ENCODE results near the gene MAP1B.

Gene MAP1B

DNA sequence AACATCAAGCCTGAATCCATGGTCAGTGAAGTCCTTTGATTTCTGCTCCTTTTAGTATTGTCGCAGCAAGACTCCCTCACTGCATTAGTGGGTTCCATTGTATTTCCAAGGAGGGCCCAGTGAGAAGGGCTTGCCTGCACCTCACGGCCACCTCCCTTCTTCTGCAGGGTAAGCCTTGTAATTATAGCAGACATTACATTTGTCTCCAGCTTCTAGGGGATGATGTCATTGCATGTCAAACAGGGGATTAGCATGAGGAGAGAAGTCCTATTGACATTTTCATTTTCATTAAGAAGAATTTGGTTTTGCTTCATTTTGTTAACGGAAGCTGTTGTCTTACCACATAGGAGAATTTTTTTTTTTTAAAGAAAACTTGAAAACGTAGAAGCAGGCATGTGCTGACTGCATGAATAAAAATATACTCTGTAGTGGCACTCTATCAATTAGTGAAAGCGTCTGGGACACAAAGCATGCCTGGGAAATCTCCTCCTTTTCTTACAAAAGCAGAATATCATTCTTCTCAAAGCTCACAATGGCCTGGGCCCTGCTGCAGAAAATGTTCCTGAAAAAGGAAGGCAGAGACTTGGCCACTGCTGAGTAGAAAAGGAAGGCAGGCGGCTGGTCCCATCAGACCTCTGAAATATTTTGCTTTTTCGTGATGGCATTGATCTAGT is 27.1 kb downstream of the MAP1B start:
- no peak for DNase-seq

DNA sequence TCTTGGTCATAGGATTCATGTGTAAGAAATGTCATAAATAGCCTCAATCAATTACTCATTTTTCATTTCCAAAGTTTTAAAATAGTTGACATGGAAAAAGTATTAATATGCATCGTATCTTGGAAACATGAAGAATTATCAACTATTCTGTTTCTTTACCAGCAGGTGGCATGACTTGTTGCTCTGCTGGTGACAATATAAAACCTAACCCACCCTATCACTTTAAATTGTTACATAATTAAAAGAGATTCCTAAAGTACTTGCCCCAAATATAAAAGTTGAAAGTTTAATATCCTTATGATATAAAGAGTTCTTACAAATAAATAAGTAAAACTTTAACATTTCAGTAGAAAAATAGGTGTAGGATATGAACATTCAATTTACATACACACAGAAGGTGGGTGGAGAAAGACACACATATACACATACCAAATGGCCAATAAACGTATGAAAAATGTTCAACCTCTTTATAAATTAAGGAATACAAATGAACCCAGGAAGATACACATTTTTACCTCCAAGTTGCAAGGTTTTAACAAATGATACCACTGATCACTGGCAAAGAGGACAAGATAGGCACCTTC is 30.6 kb downstream of the MAP1B start:
- DNase-seq = no peak

DNA sequence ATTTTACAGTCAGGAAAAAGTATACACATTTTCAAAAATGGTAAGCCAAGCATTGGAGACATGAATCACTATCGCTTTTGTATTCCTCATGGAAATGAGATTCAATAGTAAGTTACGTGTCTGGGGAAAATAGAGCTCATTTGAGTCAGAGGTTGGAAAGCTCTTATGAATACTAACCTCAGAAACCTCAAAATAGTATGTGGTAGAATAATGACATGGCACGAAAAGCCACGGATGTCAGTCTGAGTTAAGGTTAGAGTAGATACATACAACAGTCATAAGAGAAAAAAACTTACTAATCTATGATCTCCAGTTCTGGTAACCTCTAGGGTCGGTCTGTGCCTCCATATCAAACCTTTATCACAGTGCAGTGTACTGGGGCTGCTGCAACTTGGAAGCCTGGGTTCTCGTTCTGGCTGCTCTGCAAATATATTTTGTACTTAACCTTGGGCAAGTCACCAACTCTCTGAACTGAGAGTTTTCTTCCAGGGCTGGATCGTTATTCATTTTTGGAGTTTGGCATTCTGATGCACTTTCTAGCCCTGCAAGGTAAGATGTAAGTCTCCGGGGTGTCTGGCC is 31.8 kb downstream of the MAP1B start:
- no peak for DNase-seq

DNA sequence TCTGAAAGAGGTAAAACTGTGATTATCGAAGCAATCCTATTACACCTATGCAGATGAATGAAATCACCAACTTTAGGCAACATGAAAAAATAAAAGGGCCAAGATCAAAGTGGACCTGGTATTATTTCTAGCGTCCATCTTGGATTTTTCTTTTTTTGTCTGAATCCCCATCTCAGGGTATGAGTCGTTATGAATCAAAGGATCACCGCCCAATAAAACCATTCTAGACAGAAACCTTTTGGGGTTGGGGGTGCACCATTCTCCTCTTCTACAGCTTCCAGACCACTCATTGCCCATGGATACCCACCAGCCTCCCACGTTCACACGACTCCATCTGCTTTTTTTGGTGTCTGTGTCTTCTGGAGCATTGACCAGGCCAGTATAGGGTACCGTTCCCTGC is 33.4 kb downstream of the MAP1B start:
- no peak for DNase-seq

DNA sequence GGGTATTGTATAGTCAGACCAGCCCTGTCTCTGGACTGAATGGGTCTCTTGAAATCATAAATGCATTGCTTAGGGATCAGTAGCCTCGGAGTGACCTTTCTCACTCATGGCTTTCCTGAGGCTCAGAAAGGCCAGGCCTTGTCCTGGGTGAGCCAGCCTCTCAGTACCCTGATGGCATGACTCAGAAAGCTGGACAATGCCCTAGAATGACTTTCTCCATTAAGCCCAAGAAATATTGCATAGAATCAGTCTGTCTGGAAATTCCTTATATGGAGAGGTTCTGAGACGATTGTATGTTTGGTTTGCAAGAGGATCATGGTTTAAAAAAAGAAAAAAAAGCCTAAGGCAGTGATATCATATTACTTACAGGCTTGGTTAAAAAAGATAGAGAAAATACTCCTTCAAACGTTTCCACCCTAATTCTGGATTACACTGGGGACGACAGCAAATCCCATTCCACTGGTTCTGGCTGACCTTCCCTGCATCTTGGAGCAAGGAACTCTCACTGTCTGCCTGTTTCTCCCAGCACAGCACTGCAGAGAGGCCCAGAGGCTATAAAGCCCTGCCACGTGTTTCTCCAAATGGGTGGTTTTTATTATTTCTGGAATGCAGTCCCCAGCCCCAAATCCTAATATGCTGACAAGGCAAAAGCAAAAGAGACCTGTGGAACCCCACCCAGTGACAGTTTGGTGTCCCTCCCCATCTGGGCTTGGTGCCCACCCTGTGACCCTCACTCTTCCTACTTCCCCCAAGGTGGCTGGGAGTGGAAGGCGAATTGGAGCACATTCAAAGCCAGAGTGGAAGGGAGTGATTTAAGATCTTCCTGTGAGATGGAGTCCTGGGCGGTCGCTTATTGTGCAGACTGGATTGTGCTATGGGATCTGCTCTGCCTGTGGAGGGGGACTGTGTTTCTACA is 34.4 kb downstream of the MAP1B start:
- DNase-seq = no peak

DNA sequence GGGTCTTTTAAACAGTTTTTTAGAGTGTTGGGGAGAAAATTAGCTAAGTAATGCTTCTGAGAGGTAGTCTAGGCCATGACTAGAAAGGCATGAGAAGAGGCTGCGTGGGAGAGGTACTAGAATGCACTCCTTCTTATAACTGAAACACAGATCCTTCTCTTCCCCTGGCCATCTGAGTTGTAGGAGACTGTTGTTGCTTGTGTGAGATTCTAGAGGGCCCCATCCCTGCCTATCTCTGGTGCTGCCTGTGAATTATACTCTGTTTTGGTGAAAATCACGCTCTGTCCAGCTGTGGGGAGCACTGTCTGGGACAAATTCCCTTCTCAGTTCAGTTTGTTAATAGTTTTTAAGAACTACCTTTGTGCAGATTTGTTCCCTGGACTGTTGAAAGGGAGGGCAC is 37.5 kb downstream of the MAP1B start:
- DNase-seq = no peak

DNA sequence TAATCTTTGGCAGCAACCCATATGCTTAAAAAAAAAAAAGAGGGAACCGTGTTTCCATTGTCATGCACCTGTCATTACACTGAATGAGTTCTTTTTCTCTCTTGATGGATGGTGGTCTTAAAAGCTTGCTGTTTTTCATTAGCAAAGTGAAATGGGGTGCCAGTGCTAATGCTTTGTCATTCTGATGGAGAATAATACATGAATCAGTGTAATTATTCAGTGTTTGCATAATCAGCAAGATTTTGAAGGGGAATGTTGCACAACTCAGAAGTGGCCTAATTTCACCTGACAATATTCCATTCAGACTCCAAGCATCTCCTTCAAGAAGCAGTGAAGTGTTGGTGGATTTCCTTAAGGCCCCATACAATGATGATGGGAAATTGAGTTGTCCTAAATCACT is 38.1 kb downstream of the MAP1B start:
- DNase-seq = no peak

DNA sequence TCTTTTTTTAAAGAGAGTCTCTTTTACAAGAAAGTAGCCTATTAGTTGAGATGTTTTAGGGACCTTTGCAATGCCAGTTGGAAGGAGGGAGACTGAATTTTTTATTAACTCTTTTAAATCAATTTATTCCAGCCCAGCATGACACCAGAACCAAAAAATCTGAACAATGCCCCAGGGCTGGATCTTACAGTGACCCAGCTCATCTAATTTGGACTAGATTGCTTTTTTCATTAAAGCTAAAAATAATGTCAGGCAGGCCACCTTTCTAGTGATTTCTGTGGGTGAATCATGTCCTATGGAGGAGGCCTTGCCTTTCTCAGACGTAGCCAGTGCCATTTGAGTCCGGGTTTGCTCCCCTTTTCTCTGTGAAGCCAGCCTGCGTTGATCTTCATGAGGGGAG is 38.8 kb downstream of the MAP1B start:
- no peak for DNase-seq

DNA sequence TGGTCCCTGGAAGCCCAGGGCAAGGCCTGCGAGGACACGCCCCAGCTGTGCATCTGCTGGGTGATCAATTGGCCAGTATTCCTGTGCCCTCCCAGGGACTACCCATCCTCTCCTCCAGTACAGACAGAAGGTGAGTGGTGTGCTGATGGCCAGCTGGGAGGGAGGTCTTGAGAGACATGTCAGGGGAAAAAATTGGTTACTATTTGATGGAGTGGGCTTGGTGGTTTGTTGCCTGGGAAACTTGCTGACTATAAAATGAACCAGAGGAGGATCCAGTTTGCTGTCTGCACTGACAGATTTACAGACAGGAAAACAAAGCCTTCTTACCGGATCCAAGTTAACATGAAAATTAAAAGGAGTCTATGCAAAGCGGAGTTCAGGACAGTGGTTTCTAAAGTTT is 40.3 kb downstream of the MAP1B start:
- DNase-seq = no peak

DNA sequence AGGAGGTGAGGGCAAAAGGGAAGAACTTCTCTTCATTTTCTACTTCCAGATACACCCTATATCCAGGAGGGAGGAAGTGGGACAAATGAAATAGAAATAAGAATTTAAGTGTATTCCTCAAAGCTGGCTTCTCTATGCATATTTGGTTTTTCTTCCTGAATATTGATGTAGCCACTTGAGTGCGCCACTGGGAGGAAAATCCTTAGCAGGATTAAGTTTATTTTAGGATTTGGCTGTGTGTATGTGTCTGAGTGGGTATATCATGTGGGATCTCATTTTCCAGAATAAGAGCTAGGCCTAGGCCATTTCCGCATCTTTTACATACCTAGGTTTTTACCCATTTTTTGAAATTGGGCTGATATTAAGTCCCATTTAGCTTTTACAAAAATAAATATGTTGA is 42.5 kb downstream of the MAP1B start:
- no peak for DNase-seq

DNA sequence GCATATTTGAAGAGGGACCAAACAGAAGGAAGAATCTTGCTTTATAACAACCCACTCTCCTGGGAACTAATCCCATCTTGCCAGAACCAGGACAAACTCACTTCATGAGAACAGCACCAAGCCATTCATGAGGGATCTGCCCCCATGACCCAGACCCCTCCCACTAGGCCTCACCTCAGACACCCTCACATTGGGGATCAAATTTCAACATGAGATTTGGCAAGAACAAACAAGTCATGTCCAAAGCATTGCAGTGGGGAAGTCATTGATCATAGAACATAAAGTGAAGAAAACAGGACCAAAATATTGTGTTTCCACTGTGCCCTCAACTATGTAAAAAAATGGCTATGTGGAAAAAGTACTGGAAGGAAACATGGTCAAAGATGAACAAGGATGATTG is 43.9 kb downstream of the MAP1B start:
- DNase-seq = no peak

DNA sequence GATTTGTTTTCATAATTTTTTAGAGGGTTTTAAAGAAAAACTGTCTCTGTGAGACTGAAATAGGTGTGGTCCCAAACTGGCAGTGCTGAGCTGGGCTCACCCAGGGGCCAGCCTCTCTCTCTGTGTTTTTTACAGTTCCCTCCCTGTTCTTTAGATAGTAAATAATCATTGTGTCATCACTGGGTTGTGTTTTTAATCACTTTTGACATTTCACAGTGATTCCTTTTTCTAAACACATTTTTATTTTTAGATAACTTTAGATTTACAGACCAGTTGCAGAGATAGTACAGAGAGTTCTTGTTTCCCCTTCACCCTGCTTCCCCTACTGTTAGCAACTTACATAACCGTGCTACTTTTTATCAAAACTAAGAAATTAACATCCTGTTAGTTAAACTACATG is 44.4 kb downstream of the MAP1B start:
- DNase-seq = no peak

DNA sequence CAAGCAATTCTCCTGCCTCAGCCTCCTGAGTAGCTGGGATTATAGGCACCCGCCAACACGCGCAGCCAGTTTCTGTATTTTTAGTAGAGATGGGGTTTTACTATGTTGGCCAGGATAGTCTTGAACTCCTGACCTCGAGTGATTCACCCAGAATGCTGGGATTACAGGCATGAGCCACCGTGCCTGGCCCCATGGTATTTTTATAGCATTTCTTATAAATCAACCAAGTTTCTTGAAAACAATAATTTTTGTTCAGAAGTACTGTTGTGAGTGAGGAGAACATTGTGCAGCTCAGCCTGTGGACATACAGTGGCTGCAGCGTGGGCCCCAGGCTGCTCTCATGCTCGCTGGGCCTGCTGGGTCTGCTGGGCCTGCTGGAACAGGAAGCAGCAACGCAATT is 45.3 kb downstream of the MAP1B start:
- no peak for DNase-seq

DNA sequence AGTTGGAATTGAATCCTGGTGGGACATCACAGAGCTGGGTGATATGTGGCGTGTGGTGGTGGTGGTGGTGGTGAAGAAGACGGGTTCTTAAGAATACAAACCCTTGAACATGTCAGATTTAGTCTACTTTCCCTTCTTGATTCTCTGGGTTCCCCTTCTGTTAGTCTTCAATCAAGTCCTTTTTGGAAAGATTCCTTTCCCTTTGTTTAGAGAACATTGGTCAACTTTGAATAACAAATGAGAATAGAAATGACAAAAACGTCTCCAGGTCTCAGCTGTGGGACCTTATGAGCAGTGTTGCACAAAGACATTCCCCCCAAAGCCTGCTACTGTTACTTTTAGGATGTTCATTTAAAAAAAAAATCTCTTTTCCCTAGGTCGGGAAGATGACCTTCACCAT is 46.3 kb downstream of the MAP1B start:
- no peak for DNase-seq

DNA sequence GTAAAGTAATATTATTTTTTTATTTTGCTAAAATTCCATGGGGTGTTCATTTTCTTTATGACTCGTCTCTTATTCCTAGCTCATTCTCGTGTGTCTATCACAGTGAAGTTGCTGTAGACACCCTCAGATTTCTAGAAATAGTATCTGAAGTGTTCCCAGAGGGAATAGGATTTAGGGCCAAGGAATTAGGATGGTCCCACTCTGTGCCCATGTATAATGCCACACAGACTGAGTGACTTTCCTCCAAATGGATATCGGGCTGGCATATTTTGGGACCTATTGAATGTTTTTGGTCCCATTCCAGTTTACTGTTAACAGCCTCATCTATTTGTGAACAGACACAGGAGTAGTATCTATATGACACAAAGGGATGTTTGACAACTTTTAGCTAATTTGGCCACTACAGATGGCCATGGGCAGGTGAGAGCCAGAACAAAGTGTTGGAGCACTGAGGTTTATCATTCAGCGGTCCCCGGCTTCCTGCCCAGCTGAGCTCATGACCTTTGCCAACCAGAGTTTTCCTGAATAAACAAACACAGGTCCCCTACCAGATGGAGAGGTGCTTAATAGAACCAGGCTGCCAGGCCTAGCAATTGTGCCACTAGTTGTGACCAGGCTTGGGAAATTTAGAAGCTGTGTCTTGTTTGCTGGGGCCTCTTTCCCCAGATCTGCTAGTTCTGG is 46.9 kb downstream of the MAP1B start:
- DNase-seq = no peak

DNA sequence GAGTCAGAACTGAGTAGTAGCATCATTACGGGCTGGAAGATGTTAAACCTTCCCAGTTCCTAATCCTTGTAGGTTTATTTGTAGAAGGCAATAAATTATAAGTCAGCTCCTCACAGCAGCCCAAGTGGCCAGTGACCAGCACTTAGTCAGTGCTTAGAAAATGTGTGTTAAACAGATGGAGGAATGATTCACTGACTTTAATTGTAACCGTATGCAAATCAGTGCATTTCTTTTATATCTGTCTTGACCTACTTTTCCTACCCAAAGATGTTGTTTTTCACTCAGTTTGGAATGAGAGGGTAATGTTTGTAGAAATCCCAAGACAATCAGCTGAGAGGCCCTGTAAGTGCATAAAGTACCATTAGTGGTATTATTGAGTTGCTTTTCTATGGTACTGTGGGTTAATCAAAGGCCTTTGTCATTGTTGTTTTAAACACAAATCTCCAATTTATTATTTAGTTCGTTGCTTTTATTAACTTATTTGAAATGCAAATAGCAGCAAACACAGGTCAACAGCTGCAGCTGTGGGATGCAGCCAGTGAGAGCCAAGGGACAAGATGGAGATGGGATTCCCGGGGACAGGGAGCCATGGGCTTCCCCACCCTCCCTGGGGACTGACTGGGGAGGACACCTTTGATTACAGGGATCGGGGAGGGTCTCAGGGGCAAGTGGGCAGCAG is 49.8 kb downstream of the MAP1B start:
- DNase-seq = no peak

DNA sequence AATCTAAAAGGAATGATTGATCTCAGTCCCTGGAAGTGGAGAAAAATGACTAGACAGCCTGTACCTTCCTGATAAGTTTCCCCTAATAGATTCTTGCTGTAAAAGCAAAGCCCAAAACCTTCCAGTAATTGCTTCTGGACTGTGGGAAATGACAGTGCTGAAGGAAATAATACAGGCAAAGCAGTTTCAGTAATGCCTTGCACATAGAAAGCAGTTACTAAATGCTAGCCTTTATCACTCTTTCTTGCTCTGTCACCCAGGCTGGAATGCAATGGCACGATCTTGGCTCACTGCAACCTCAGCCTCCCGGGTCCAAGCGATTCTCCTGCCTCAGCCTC is 50.3 kb downstream of the MAP1B start:
- DNase-seq = no peak

DNA sequence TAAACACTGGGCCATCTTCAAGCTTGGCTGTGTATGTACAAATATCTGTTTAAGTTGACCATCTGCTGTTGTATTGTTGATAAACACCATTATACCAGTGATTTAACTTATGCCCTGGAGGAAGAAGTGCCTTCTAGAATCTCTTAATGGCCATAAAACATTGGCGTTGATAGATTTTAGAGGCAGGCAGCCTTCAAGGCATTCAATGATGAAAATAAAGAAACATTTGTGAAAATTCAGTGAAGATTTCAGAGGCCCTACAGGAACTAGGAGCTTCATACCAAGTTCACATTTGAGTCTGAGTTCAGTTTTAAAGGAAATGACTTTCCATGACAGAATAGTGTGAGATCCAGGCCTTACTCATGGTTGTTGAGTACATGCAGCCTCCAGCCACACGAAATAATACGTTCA is 52.2 kb downstream of the MAP1B start:
- no peak for DNase-seq

DNA sequence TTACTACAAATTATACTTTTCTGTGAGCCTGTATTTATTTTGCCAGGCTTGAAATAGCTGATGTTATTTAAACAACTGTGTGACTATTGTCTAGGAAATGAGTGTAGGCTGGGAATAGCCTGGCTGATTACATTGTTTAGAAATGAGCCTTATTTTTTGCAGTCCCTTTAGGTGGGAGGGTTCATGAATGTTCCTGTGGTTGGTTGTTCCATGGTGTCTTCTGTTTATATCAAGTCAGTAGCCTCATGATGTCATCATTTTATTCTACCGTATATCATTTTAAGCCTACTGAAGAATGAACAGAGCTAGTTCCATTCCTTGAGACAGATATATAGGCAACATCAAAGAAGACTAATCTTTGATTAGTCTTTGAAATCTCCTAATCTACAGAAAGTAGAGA is 53.1 kb downstream of the MAP1B start:
- no peak for DNase-seq

DNA sequence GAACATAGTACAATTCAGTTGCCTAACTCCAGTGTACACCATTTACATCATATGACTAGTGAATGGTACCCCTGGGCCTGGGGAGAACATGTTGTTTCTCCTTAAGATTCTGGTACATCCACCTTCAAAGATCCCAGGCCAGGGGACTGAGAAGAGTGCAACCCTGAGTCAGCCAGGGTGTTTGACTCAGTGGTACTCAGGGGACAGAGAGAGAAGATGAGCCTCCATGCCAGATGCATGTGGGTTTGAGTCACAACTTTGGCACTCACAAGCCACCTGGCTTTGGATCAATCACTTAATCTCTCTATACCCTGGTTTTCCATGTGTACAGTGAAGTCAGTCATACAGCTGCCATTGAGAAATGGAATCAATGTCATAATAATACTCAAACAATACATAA is 53.7 kb downstream of the MAP1B start:
- no peak for DNase-seq

DNA sequence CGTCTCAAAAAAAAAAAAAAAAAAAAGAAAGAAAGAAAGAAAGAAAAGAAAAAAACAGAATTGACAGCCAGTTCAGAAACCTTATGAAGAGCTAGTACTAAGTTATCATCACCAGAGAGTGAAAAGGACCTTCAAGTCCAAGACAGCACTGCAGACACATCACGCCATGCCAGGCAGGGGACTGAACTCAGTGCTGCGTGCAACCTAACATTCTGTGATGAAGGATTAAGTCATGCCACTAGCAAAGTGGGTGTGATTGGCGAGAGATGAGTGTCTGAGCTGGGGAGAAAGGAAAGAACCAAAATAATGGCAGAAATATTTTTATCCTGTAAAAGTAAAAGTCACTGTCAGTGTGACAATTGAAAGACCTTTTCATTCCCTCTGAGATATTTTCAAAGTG is 54.7 kb downstream of the MAP1B start:
- DNase-seq = no peak

DNA sequence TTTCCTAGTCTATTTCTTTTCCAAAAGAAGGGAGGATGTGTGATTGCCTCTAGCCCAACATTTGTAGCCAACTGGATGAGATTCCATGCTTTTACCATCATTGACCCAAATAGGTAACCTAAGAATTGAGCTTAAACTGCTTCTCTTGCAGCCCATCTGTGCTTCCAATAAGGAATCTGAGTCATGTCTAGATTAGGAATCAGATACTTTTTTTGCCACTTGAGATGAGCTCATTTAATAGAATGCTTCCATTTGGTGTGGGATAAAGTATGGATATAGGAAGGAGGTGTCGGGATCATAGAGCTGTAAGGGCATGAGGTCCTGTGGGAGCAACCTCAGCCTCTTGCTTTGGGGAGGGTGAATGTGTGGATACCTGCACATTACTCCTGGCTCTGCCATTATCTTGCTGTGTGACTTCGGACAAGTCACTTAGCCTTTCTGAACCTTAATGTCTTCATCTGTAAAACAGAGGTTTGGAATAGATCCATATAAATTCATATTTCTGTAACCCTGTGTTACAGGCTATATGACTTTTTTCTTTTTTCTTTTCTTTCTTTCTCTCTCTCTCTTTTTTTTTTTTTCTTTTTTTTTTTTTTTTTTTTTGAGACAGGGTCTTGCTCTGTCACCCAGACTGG is 56.2 kb downstream of the MAP1B start:
- no peak for DNase-seq
